ENCODE data around the gene CPN1.
A peak's percentile ranks its signal among the peaks of the same experiment; 100 is the strongest.

Gene CPN1

DNA sequence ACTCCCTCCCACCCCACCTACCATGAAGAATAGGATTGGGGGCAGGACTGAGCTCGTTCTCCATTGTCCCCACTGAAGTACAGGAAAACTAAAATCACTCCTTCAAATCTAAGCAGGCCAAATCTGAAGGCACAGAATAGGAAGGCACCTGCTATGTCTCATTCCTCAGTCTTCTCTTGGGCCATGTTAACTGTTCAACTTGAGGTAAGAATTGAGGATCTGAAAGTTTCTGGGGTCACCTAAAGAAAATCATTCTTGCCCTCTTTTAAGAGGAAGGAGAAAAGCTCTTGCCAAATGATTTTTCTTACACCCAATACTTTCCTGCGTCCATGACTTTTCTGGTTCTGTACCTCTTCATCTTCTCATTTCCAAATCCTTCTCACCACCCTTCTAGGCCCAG is 4.9 kb downstream of the CPN1 start:
- peak; percentile 17 for DNase-seq (ENCODE audit: low read depth)
- TF ChIP-seq, protein P1, sequence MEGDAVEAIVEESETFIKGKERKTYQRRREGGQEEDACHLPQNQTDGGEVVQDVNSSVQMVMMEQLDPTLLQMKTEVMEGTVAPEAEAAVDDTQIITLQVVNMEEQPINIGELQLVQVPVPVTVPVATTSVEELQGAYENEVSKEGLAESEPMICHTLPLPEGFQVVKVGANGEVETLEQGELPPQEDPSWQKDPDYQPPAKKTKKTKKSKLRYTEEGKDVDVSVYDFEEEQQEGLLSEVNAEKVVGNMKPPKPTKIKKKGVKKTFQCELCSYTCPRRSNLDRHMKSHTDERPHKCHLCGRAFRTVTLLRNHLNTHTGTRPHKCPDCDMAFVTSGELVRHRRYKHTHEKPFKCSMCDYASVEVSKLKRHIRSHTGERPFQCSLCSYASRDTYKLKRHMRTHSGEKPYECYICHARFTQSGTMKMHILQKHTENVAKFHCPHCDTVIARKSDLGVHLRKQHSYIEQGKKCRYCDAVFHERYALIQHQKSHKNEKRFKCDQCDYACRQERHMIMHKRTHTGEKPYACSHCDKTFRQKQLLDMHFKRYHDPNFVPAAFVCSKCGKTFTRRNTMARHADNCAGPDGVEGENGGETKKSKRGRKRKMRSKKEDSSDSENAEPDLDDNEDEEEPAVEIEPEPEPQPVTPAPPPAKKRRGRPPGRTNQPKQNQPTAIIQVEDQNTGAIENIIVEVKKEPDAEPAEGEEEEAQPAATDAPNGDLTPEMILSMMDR (IDR thresholded peaks at IDR 0.05; ENCODE audit: insufficient read depth, low read depth, low read length, missing control alignments): no peak
- H3K4me3 ChIP-seq (ENCODE audit: low read depth, low read length): no peak overlapping the region

DNA sequence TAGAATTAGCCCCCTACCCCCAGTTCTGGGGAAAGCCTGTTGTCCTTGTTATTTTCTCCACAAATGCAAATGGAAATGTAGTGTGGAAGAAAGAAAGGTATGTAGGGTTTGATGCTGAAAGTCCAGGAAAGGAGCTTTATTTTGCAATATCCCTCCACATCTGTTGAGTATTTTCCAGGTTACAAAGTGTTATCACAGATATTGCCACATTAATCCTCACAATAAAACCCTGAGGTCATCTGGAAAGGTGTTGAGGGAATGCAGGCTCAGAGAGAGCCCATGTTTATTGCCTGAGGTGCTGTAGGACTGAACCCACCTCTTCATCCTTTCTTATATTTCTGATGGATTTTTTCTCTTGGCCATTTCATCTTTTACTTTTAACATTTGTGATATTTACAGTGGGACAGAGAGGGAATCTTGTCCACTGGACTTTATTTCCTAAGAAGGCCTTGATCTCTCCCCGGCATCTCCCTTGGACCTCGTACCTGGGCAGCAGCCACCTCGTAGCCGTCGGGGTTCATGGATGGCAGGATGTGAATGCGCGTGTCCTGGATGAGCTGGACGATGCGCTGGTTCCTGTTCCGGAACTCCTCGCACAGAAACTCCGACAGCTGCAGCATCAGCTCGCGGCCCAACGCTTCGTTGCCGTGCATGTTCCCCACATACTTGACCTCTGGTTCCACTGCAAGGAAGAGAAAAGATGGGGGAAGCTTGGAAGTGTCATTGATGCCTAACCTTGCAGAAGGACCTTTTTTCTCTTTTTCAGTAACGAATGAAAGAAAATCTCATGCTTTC is 6.0 kb downstream of the CPN1 start:
- H3K4me3 ChIP-seq (ENCODE audit: low read depth, low read length): no peak overlapping the region
- DNase-seq (ENCODE audit: low read depth): no peak
- TF ChIP-seq, protein P1 (IDR thresholded peaks at IDR 0.05; ENCODE audit: insufficient read depth, low read depth, low read length, missing control alignments): no peak

DNA sequence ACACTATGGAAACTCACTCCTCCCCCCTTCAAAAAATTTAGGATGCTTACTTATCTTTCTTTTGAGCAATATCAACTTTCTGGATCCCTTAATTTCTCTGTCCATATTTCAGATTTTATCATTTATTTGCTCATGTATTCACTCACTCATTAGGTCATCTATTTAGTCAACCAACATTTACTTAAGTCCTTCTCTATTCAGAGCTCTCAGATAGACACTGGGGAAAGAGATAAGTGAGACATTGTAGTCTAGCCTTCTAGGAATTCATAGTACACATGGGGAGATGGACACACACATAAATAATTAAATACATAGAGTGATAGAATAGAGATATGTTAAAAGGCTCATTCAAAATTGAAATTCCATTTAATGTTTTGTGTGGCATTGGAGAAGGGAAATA is 9.2 kb downstream of the CPN1 start:
- H3K4me3 ChIP-seq (ENCODE audit: low read depth, low read length): no peak overlapping the region
- TF ChIP-seq, protein P1 (IDR thresholded peaks at IDR 0.05; ENCODE audit: insufficient read depth, low read depth, low read length, missing control alignments): no peak
- DNase-seq (ENCODE audit: low read depth): no peak

DNA sequence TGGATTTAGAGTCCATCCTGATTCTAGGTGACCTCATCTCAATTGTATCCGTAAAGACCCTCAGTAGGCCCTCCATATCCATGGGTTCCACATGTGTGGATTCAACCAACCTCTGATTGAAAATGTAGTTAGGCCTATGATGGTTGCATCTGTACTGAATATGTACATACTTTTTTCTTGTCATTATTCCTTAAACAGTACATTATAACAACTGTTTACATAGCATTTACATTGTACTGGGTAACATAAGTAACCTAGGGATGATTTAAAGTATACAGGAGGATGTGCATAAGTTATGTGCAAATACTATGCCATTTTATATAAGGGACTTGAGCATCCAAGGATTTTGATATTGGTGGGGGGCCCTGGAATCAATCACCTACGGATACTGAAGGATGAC is 10.1 kb downstream of the CPN1 start:
- no peak for DNase-seq (ENCODE audit: low read depth)
- TF ChIP-seq, protein P1 (IDR thresholded peaks at IDR 0.05; ENCODE audit: insufficient read depth, low read depth, low read length, missing control alignments): no peak
- no peak overlapping the region for H3K4me3 ChIP-seq (ENCODE audit: low read depth, low read length)

DNA sequence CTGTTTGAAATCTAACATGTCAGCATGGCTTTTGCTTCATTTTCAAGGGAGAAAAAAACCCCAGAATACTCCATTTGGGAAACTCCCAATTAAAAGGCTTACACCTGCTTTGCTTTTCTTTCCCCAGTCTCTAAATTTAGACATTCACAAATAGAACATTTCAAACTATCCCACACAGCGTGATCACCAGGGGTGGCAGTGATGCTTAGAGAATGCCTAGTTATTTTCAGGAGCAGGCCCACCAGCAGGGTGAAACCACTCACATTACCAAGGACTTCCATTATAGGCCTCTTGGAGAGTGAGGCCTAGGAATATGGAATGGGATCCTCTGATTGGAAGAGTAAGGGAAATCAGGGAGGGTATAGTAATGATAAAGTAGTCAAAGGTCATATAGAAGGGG is 14.2 kb downstream of the CPN1 start:
- H3K4me3 ChIP-seq (ENCODE audit: low read depth, low read length): no peak overlapping the region
- TF ChIP-seq, protein P1 (IDR thresholded peaks at IDR 0.05; ENCODE audit: insufficient read depth, low read depth, low read length, missing control alignments): no peak
- DNase-seq (ENCODE audit: low read depth): no peak

DNA sequence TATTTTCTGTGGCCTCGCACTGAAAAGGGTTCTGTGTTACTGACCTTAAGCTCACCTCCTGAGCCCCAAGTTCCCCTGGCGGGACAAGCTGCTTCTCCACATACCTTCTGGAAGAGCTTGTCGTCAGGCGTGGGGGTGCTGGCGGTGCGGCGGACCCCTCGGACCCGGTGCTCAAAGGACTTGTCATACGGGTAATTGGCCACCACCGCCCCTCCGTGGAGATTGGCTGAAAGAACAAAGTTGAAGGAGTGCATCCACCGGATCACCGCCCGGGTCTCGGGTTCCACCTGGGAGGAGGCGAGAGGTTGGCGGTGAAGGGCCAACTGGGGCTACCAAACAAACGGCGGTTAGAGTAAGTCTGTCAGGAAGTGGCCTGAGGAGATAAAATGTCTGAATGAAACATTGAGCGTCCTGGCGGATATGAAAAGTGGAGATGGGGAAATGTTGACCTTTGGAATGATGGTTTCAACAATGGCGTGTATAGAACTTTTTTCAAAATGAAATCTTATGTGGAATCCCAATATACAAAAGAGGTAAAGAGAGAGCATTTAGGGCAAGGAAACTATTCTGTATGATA is 16.5 kb downstream of the CPN1 start:
- DNase-seq (ENCODE audit: low read depth): no peak
- no peak overlapping the region for H3K4me3 ChIP-seq (ENCODE audit: low read depth, low read length)
- TF ChIP-seq, protein P1 (IDR thresholded peaks at IDR 0.05; ENCODE audit: insufficient read depth, low read depth, low read length, missing control alignments): no peak

Data from GM12865 (cell line).